SK-N-SH (cell line): ENCODE data around the gene HEBP1. TPM values are rescaled to one million over a fixed set of nuclear protein-coding genes. Genes with fewer than 3 reads are reported as not detected.

Experiments used
- CTCF ChIA-PET: fragments of 300-600, 350-600 bp; formaldehyde crosslinking; extraction: SDS; loops from one replicate; lab custom pipeline; 2021; lab: Yijun Ruan, JAX
- POLR2A ChIA-PET: fragments of 350-600 bp; sonication (Branson Sonifier 250); formaldehyde crosslinking; extraction: SDS; loops from one replicate; lab custom pipeline; 2020; ENCODE audit warnings: antibody characterized with exemption, inconsistent platforms; lab: Yijun Ruan, JAX
- DNase-seq: peaks from one replicate; pipeline ENCODE4 v3.0.0; 2012
- H2AFZ ChIP-seq: fragments of 200-600 bp; sonication (generic); 2 replicates; pipeline ENCODE4 v1.8.1; 2016; ENCODE audit warnings: antibody characterized with exemption, mild to moderate bottlenecking, low read depth
- H3F3A ChIP-seq: fragments of 200-600 bp; sonication (generic); replicated peaks from 2 replicates; pipeline ENCODE3; 2016; ENCODE audit warnings: antibody characterized with exemption, mild to moderate bottlenecking; ENCODE audit not compliant: insufficient read depth
- H3K27ac ChIP-seq, 2 experiments: fragments of 200-500 bp in 1 of 2; fragments of 200-600 bp in 1 of 2; sonication (Bioruptor generic) in 1 of 2; sonication (generic), shearing (Covaris generic) in 1 of 2; 2 replicates each; pipeline versions ENCODE4 v1.5.1 to v1.6.1; 2014 to 2016; ENCODE audit warnings: low read depth in 2 of 2, inconsistent platforms in 1 of 2, low read length in 1 of 2, mild to moderate bottlenecking in 1 of 2, mixed read lengths in 1 of 2
- H3K27me3 ChIP-seq: fragments of 200-600 bp; sonication (generic), shearing (Covaris generic); 2 replicates; pipeline ENCODE4 v1.6.1; 2016; ENCODE audit warnings: mixed run types; ENCODE audit not compliant: insufficient read depth
- H3K36me3 ChIP-seq, 2 experiments: fragments of 200-500 bp in 1 of 2; fragments of 200-600 bp in 1 of 2; sonication (Bioruptor generic) in 1 of 2; sonication (generic) in 1 of 2; replicated peaks in 1 of 2; 2 replicates each; pipeline versions ENCODE3 to v1.5.1; 2014 to 2016; ENCODE audit warnings: low read length in 1 of 2, mild to moderate bottlenecking in 1 of 2; ENCODE audit not compliant: insufficient read depth in 2 of 2, control insufficient read depth in 1 of 2
- H3K4me1 ChIP-seq, 2 experiments: fragments of 200-500 bp in 1 of 2; fragments of 200-600 bp in 1 of 2; sonication (Bioruptor generic) in 1 of 2; sonication (generic), shearing (Covaris generic) in 1 of 2; 2 replicates each; pipeline versions ENCODE4 v1.5.1 to v1.6.1; 2014 to 2016; ENCODE audit warnings: low read depth in 1 of 2, low read length in 1 of 2, mixed run types in 1 of 2; ENCODE audit not compliant: insufficient read depth in 2 of 2, control insufficient read depth in 1 of 2
- H3K4me2 ChIP-seq: fragments of 200-600 bp; sonication (generic), shearing (Covaris generic); 2 replicates; pipeline ENCODE4 v1.6.1; 2017; ENCODE audit warnings: mixed run types
- H3K4me3 ChIP-seq, 2 experiments: fragments of 200-500 bp in 1 of 2; fragments of 200-600 bp in 1 of 2; sonication (Bioruptor generic) in 1 of 2; sonication (generic), shearing (Covaris generic) in 1 of 2; 2 replicates each; pipeline versions ENCODE4 v1.5.1 to v1.8.1; 2014 to 2016; ENCODE audit warnings: low read depth in 2 of 2, inconsistent platforms in 1 of 2, low read length in 1 of 2, mild to moderate bottlenecking in 1 of 2, mixed read lengths in 1 of 2, moderate library complexity in 1 of 2
- H3K79me2 ChIP-seq: fragments of 200-600 bp; sonication (generic); 2 replicates; pipeline ENCODE4 v1.8.1; 2017; ENCODE audit warnings: mild to moderate bottlenecking; ENCODE audit not compliant: insufficient read depth
- H3K9ac ChIP-seq: fragments of 200-600 bp; sonication (generic); 2 replicates; pipeline ENCODE4 v1.6.1; 2017; ENCODE audit warnings: mixed run types
- H3K9me2 ChIP-seq: fragments of 200-600 bp; sonication (generic); 2 replicates; pipeline ENCODE4 v1.6.1; 2017; ENCODE audit warnings: mixed run types
- H3K9me3 ChIP-seq: fragments of 200-600 bp; sonication (generic); 2 replicates; pipeline ENCODE4 v1.6.1; 2017; ENCODE audit warnings: mixed run types, mild to moderate bottlenecking, moderate library complexity
- H4K20me1 ChIP-seq: fragments of 200-600 bp; sonication (generic); 2 replicates; pipeline ENCODE4 v1.6.1; 2017; ENCODE audit warnings: mild to moderate bottlenecking, mixed run types; ENCODE audit not compliant: insufficient read depth
- CHD2 ChIP-seq: fragments of 150-350 bp; IDR thresholded peaks from 2 replicates; pipeline ENCODE4 v1.6.1; 2018; ENCODE audit warnings: low read length; ENCODE audit not compliant: partially characterized antibody
- ELF1 ChIP-seq: IDR thresholded peaks from 2 replicates; pipeline ENCODE4 v1.4.0; 2012
- EP300 ChIP-seq, 2 experiments: IDR thresholded peaks; 2 replicates each; pipeline versions ENCODE4 v1.4.0 to v1.6.1; 2012; ENCODE audit warnings: borderline replicate concordance in 1 of 2, low read depth in 1 of 2, low read length in 1 of 2
- FOXJ3 ChIP-seq: sonication (generic); formaldehyde crosslinking; IDR thresholded peaks from 2 replicates; pipeline ENCODE4 v1.5.1; 2020; ENCODE audit warnings: mild to moderate bottlenecking, missing genetic modification reagents
- FOXM1 ChIP-seq: IDR thresholded peaks from 2 replicates; pipeline ENCODE4 v1.4.0; 2012; ENCODE audit warnings: low read depth, mild to moderate bottlenecking
- GATA2 ChIP-seq: sonication (generic); formaldehyde crosslinking; IDR thresholded peaks from 2 replicates; pipeline ENCODE4 v1.5.0; 2020; ENCODE audit warnings: mild to moderate bottlenecking, missing genetic modification reagents
- MEF2A ChIP-seq: IDR thresholded peaks from 2 replicates; pipeline ENCODE4 v1.4.0; 2012; ENCODE audit warnings: low read depth, borderline replicate concordance
- RAD21 ChIP-seq: IDR thresholded peaks from 2 replicates; pipeline ENCODE4 v1.6.1; 2012; ENCODE audit warnings: mild to moderate bottlenecking, low read length
- RCOR1 ChIP-seq: fragments of 150-350 bp; IDR thresholded peaks from 2 replicates; pipeline ENCODE4 v1.6.1; 2017; ENCODE audit warnings: antibody characterized with exemption, low read length
- RFX5 ChIP-seq: IDR thresholded peaks from 2 replicates; pipeline ENCODE4 v1.6.1; 2012; ENCODE audit warnings: mild to moderate bottlenecking, improper control_type of control experiment, low read length
- RXRA ChIP-seq: IDR thresholded peaks from 2 replicates; pipeline ENCODE4 v1.4.0; 2012; ENCODE audit warnings: low read depth, mild to moderate bottlenecking, borderline replicate concordance
- SIN3A ChIP-seq: IDR thresholded peaks from 2 replicates; pipeline ENCODE4 v1.6.1; 2012; ENCODE audit warnings: low read depth, mild to moderate bottlenecking, low read length, moderate library complexity, borderline replicate concordance
- TCF12 ChIP-seq: IDR thresholded peaks from 2 replicates; pipeline ENCODE4 v1.4.0; 2012
- YY1 ChIP-seq: IDR thresholded peaks from 2 replicates; pipeline ENCODE4 v1.4.0; 2012; ENCODE audit warnings: low read depth, mild to moderate bottlenecking
- WGBS: methylation state at CpG from one replicate; pipeline ENCODE4 v1.1.6; 2017; ENCODE audit warnings: low lambda C conversion rate; 5-methylcytosine and 5-hydroxymethylcytosine counted together
- polyA plus RNA-seq, 3 experiments: library from polyadenylated mRNA; depleted of rRNA; stranded (reverse); fragments of >200 nt; gene quantifications; 2 replicates each; pipeline ENCODE4 v1.2.3, GENCODE V29; 2012
- TF ChIP-seq, protein P1 (sequence below): fragments of 200-600 bp; sonication (generic); IDR thresholded peaks from 2 replicates; pipeline ENCODE4 v1.6.1; 2017; ENCODE audit warnings: antibody characterized with exemption, mild to moderate bottlenecking, moderate library complexity
- TF ChIP-seq, protein P2 (sequence below): IDR thresholded peaks from 2 replicates; pipeline ENCODE4 v1.6.1; 2012; ENCODE audit warnings: mild to moderate bottlenecking, low read depth, low read length, moderate library complexity
- TF ChIP-seq, protein P3 (sequence below): IDR thresholded peaks from 2 replicates; pipeline ENCODE4 v1.4.0; 2012; ENCODE audit warnings: low read depth

The HEBP1 gene
- polyA plus RNA-seq, 1 of the 3 experiments (the other 2 are of a cell fraction) = 17.9 TPM

DNA sequence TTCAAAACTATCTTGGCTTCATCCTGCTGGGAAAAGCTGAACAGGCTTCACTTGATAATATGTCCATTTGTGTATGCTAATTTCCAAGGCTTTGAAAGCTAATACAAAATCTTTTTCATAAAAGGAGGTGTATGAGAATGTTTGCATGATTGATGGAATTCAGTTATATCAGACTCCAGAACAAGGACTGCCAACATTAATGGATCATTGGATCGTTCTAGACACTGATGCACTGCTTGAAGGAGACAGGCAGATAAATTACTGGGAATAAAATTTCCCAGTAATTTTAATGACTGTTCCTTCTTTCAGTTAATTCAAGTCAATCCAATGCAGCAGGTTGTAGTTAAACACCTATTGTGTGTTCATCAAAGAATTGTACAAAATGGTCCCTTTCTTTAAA is 48.6 kb downstream of the HEBP1 start (continued):
- TF ChIP-seq, protein P1, sequence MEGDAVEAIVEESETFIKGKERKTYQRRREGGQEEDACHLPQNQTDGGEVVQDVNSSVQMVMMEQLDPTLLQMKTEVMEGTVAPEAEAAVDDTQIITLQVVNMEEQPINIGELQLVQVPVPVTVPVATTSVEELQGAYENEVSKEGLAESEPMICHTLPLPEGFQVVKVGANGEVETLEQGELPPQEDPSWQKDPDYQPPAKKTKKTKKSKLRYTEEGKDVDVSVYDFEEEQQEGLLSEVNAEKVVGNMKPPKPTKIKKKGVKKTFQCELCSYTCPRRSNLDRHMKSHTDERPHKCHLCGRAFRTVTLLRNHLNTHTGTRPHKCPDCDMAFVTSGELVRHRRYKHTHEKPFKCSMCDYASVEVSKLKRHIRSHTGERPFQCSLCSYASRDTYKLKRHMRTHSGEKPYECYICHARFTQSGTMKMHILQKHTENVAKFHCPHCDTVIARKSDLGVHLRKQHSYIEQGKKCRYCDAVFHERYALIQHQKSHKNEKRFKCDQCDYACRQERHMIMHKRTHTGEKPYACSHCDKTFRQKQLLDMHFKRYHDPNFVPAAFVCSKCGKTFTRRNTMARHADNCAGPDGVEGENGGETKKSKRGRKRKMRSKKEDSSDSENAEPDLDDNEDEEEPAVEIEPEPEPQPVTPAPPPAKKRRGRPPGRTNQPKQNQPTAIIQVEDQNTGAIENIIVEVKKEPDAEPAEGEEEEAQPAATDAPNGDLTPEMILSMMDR = no peak
- TF ChIP-seq SIN3A (no peak), TCF12 (no peak), FOXM1 (no peak), YY1 (no peak)
- TF ChIP-seq, all 33 proteins: peak for 0

DNA sequence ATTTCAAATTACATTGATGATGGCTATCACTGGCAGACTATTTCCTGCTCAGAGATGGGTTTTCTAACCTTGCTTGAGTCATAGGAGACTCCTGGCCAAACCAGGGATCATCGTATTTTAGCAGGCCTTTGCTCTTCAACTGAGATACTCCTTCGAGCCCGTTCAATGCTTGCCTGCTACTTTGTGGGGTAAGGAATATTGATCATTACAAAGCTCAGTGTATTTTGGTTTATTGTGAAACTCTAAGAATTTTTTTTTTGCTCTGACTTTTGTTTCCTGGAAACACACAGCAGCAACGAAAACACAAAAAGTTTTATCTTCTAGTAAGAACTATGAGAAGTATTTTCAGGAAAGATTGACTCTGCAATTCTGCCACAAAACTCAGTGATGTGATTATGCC is 52.2 kb downstream of the HEBP1 start:
- WGBS = 92% methylated on average over 4 of the region's 4 CpGs
- H3K9me2 ChIP-seq = no peaks in the 10 kb centered on the region

DNA sequence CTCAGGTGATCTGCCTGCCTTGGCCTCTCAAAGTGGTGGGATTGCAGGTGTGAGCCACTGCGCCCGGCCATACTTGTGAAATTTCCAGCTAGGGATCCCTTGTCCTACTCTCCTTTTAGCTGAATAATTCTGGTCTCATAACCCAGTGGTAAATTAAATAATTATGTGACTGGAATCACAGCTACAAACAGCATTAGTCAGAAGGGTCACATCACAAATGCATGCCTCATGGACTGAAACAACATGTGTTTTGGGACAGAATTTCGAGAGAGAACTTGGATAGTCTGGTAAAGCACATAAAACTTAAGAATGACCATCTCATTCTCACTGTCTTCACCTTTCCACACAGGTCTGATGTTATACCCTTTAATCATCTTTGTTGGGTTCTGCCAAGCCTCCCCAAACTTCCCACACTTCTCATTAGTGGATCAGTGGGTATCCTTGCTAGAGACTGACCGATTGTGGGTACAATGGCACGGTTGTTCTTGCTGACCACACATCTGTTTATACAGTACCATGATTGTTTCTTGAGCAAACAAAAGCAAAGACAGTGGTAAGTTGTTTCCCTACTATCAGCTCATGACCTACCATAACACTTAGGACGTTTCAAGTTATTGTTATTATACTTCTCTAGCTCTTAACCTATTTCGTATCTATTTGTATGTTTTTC is 53.2 kb downstream of the HEBP1 start:
- no peak overlapping the region for H3K4me2 ChIP-seq
- H3K9me3 ChIP-seq = no peaks in the 10 kb centered on the region
- no peaks in the 10 kb centered on the region for H3K4me1 ChIP-seq
- no peak overlapping the region for H2AFZ ChIP-seq
- H3K27ac ChIP-seq = no peak overlapping the region
- H3K27me3 ChIP-seq = no peaks in the 10 kb centered on the region
- no peaks in the 10 kb centered on the region for H3K9me2 ChIP-seq
- WGBS = 73% methylated on average over 7 of the region's 7 CpGs
- no peaks in the 10 kb centered on the region for H4K20me1 ChIP-seq
- H3K36me3 ChIP-seq = no peaks in the 10 kb centered on the region
- ChIA-PET CTCF (interaction anchor here (1.1 kb wide), 3 partner anchors 77 to 265 kb away, joined by 3 to 5 read pairs (median 4); no protein-coding TSS in a partner anchor), POLR2A (no interaction called here)
- DNase-seq = no peak
- no peaks in the 10 kb centered on the region for H3K79me2 ChIP-seq
- H3K9ac ChIP-seq = no peak overlapping the region
- no peak overlapping the region for H3K4me3 ChIP-seq
- no peaks in the 10 kb centered on the region for H3F3A ChIP-seq
- TF ChIP-seq, protein P1 = no peak
- TF ChIP-seq, protein P2, sequence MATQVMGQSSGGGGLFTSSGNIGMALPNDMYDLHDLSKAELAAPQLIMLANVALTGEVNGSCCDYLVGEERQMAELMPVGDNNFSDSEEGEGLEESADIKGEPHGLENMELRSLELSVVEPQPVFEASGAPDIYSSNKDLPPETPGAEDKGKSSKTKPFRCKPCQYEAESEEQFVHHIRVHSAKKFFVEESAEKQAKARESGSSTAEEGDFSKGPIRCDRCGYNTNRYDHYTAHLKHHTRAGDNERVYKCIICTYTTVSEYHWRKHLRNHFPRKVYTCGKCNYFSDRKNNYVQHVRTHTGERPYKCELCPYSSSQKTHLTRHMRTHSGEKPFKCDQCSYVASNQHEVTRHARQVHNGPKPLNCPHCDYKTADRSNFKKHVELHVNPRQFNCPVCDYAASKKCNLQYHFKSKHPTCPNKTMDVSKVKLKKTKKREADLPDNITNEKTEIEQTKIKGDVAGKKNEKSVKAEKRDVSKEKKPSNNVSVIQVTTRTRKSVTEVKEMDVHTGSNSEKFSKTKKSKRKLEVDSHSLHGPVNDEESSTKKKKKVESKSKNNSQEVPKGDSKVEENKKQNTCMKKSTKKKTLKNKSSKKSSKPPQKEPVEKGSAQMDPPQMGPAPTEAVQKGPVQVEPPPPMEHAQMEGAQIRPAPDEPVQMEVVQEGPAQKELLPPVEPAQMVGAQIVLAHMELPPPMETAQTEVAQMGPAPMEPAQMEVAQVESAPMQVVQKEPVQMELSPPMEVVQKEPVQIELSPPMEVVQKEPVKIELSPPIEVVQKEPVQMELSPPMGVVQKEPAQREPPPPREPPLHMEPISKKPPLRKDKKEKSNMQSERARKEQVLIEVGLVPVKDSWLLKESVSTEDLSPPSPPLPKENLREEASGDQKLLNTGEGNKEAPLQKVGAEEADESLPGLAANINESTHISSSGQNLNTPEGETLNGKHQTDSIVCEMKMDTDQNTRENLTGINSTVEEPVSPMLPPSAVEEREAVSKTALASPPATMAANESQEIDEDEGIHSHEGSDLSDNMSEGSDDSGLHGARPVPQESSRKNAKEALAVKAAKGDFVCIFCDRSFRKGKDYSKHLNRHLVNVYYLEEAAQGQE = no peak
- no peak for TF ChIP-seq RCOR1
- no peak for TF ChIP-seq FOXJ3 (CRISPR knock-in tag)
- TF ChIP-seq ELF1 = no peak
- no peak for TF ChIP-seq GATA2 (CRISPR knock-in tag)
- no peak for TF ChIP-seq CHD2
- no peak for TF ChIP-seq RXRA
- no peak for TF ChIP-seq RAD21
- no peak for TF ChIP-seq RFX5
- TF ChIP-seq EP300 (IDR thresholded peaks at IDR 0.05; ENCODE audit: borderline replicate concordance in 1 of 2, low read depth in 1 of 2, low read length in 1 of 2) = no peak
- TF ChIP-seq, protein P3, sequence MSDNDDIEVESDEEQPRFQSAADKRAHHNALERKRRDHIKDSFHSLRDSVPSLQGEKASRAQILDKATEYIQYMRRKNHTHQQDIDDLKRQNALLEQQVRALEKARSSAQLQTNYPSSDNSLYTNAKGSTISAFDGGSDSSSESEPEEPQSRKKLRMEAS = no peak
- TF ChIP-seq SIN3A = no peak
- TF ChIP-seq MEF2A = no peak

More for the DNA sequence above, 52.2 kb downstream of the HEBP1 start:
- no peaks in the 10 kb centered on the region for H3K36me3 ChIP-seq
- H3K9me3 ChIP-seq = no peaks in the 10 kb centered on the region
- no peak for TF ChIP-seq ELF1
- no peak overlapping the region for H3K4me3 ChIP-seq
- H3K27me3 ChIP-seq = no peaks in the 10 kb centered on the region
- DNase-seq = no peak
- CTCF ChIA-PET = interaction anchor here (0.7 kb wide), 1 partner anchor 1238 kb away, joined by 3 read pairs; no protein-coding TSS in a partner anchor
- H4K20me1 ChIP-seq = no peaks in the 10 kb centered on the region
- no peak overlapping the region for H3K9ac ChIP-seq
- no peaks in the 10 kb centered on the region for H3K4me1 ChIP-seq
- no peaks in the 10 kb centered on the region for H3F3A ChIP-seq
- POLR2A ChIA-PET = no interaction called here
- no peak overlapping the region for H3K27ac ChIP-seq
- H3K79me2 ChIP-seq = no peaks in the 10 kb centered on the region
- H2AFZ ChIP-seq = no peak overlapping the region
- no peak overlapping the region for H3K4me2 ChIP-seq
